ENCODE data around the gene SNU13.

- TF ChIP-seq CTCF (IDR thresholded peaks at IDR 0.05; ENCODE audit: borderline replicate concordance, extremely low read depth, low read length, poor library complexity, severe bottlenecking) (no peak), EZH2 (IDR thresholded peaks at IDR 0.05; ENCODE audit: borderline replicate concordance, low read depth, low read length, severe bottlenecking) (no peak)
These were observed 734 bp downstream of the SNU13 start for GRCh38 chr22:41687901-41688364.
